HG02571 (cell line): ENCODE results near the gene TWNK.

Source experiments
- ATAC-seq: cut with Tn5 transposase; IDR thresholded peaks from one replicate; pipeline ENCODE4 v1.9.1; 2021; ENCODE audit warnings: mild to moderate bottlenecking, moderate library complexity; ENCODE audit not compliant: unreplicated experiment

The TWNK gene

DNA sequence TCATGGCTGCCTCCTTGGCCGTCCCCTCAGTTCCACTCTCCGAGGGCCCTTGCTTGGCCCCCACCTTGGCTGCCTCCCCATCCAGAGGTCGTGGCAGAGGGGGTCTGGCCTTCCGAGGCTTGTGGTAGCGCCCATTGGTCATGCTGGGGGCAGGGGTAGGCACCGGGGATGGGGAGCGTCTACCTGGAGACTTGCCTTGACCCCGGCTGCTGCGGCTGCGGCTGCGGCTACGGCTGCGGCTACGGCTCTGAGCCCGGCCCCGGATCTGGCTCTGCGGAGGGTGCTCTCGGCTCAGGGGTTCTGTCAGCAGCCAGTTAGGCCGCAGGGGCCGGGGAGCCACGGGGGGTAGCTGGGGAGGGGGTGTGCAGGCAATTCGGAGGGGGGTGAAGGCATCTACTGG is 23.0 kb downstream of the TWNK start:
- ATAC-seq, result no peak

DNA sequence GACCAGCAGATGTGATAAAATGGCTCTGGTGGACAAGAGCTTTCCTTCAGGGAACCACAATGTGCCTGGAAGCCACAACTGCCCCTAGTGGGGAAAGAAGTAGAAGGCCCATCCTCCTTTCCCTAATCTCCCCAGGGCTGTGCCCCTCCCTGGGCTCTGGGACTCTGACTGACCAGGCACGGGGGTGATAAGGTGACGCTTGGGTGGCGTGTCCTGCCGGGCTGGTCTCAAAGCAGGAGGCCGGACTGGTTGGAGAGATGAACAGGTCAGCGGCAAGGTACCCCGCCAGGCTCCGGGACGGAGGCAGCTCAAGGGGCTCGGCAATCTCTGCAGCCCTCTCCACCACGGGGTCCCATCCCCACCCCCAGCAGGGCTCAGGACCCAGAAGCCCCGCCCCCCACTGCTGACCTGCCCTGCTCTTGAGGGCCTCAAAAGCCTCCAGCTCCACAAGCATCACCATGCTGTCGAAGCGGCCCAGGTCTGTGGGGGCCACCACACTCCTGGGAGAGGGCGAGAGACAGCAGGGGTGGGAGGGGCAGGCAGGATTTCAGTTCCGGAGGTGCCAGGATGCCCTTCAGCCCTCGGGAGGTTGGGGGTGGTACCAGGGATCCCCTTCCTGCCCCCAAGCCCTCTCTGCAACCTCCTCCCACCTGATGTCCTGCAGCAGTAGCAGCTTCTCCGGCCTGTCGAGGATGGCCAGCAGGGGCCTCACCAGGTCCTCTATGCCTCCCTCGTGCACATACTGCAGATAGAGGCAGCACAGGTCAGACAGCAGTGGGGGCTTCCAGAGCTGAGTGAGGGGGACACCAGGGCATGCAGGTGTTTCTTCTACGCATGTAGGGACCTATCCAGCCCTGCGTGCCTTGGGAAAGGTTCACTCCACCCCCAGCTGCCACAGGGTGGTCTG is 24.4 kb downstream of the TWNK start:
- ATAC-seq, result no peak

GRCh38 chr10:101012525-101013364 is 25.4 kb downstream of the TWNK start:
- ATAC-seq, result peak; percentile 72

DNA sequence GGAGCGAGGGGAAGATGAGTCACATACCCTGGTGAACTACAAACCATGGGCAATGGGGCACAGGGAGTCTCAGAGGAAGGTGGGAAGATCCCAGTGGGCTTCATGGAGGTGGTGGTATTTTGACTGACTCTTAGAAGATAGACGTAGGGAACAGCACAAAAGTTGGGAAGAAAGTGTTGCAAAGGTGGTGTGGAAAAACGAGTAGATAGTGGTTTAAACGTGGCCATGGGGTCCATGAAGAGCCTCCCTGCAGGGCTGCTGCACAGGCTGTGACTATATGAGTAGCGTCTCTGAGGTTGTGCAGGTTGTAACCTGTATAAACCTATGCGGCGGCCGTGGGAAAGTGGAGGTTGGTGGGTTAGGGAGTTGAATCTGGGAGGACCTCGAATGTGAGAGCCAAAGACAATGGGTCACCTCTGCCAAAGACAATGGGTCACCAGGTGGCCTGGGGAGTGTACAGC is 26.1 kb downstream of the TWNK start:
- no peak for ATAC-seq

DNA sequence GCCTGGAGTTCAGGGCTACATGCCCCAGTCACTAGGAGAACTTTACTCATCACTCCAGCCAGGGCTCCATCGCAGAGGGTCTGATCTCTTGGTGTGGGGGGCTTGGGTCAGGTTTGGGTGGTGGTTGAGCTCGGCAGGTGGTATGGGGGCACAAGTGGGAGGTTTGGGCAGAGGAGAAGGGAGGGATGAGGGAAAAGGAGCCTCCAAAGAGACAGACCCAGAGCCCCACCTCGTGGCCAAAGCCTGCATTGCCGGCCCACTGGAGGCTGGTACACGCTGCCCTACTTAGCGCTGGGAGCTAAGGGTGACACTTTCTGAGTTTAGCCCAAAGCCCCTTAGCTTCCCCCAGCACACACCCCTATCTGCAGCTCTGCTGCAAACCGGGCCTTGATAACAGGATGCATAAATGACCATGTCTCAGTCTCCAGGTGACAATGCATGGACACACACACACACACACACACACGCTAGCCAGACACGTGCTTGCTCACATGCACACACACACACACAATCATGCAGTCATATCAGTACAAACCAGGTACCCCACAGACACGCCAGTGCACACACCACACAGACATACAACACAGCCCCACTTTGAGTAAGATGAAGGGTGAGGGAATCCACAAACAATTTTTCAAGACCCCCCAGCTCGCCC is 27.0 kb downstream of the TWNK start:
- no peak for ATAC-seq

GRCh38 chr10:101014966-101015581 is 27.7 kb downstream of the TWNK start:
- no peak for ATAC-seq

DNA sequence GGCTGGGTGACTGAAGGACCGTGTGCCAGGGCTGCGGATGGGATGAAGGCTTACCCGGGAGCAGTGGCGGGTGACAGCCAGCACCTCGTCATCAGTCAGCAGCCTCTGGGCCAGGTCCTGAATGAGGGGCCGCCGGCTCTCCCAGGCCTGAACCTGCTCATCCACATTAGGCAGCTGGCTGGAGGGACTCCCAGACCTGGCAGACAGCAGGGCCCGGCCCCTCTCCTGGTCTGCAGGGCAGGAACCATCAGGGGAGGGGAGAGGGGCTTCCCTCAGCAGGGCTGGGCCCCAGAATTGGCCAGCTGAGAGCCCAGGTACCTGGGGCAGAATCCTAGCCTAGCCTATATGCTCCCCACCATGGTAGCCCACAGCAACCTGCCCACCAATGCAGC is 28.2 kb downstream of the TWNK start:
- ATAC-seq, result no peak

GRCh38 chr10:101016814-101017213 is 29.5 kb downstream of the TWNK start:
- no peak for ATAC-seq

GRCh38 chr10:101018118-101018599 is 30.8 kb downstream of the TWNK start:
- ATAC-seq, result no peak

GRCh38 chr10:101018600-101019439 is 31.5 kb downstream of the TWNK start:
- no peak for ATAC-seq

DNA sequence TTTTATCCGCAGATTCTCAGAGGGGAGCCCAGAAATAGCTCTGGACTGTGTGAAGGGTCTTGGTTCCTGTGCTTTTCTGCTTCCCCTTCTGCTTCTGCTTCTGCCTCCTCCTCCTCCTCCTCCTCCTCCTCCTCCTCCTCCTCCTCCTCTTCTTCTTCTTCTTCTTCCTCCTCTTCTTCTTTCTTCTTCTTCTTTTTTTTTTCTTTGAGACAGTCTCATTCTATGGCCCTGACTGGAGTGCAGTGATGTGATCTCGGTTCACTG is 32.0 kb downstream of the TWNK start:
- no peak for ATAC-seq

DNA sequence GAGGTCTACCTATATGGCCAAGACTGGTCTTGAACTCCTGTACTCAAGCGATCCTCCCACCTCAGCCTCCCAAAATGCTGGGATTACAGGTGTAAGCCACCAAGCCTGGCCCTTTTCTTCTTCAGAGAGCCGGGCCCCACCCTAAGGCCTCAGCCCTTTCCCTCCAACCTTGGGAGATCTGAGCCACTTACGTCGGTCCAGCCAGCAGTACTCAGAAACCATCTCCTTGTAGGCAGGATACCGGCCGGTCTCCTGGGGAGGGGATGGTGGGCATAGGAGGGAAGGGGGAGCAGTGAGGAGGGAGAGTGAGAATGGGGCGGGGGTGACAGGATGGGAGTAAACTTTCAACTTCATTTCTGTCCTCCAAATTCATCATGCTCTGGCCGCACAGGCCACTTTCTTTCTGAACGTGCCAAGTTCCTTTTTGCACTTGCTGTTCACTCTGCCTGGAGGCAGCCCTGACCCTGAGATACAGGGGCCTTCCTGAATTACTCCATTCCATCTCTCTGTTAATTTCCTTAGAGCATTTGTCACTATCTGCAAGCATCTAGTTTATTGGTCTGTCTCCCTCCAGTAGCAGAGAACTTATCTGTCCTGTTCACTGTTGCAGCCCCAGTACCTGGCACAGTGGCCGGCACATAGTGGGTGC is 33.2 kb downstream of the TWNK start:
- ATAC-seq, result no peak

DNA sequence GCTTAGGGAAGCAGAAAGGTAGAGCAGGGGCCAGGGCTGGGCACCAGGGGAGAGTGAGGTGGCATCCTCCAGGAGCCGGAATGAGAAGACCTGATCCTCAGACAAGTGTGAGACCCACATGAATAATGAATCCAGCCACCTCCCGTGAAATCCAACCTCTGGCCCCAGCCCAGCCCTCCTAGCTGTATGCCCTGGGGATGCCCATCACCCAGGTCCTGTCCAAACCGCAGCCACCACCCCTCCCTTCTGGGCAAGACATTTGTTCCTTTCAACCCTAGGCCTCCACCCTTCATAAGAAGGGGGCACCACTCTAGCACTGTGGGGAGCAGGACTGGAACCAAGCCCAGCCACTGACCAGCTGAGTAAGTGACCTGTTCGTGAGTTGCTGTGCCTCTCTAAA is 33.9 kb downstream of the TWNK start:
- ATAC-seq, result no peak

DNA sequence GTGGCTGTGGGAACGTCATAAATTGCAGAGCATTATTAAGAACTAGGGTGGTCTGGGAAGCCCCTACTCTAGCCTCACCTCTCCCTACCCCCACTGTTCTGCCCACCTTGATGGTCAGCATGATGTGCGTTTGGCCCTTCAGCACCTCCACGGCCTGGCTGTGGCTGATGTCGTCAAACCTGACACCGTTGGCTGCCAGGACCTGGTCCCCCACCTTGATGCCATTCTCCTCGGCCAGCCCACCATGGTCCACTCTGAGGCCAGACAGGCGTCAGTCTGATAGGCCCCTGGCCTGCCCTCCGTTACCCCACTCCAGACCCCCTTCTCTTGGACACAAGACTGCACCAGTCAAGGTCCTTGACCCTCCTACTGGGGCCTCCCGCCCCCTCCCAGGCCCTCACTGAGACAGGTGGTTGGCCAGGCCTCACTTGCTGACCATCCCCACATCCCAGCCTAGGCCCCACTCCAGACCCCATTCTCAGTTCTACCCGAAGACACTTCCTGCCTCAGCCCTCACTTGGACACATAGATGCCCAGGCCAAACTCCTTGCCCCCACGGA is 34.4 kb downstream of the TWNK start:
- ATAC-seq, result no peak

DNA sequence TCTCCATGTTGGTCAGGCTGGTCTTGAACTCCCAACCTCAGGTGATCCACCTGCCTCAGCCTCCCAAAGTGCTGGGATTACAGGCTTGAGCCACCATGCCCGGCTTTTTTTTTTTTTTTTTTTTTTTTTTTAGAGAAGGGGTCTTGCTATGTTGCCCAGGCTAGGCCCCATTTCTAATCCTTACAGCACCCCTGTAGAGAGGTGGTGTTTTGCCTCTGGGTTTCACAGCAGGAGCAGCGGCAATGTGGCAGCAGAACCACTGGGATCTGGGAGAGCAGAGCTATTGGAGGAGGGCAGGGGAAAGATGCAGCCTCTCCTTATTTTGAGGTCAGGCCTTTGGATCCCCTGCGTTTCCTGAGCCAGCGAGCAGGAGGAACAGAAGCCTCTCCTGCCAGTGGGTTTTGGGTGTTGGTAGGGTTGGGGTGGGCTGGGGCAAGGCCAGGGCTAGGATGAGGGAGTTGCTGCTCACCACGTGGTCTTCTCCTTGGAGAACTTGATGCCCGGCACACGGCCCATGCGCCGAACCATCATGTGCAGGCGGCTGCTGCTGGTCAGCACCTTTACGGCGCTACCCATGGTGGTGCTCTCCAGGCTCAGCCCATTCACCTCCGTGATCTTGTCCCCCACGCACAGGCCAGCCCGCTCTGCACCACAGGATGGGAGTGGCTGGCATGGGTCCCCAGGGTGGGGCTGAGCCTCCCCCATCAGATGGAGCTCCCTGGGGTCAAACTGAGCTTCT is 35.8 kb downstream of the TWNK start:
- ATAC-seq, result no peak

- no peak for ATAC-seq
Measured at GRCh38 chr10:101027106-101027720, 39.9 kb downstream of the TWNK start.

GRCh38 chr10:101028446-101029337 is 41.3 kb downstream of the TWNK start:
- ATAC-seq, result no peak
